Panc1 (cell line): ENCODE measurements around the gene SLC12A8. TPM values are rescaled to one million over a fixed set of nuclear protein-coding genes. Genes with fewer than 3 reads are reported as not detected.

Source experiments
- ATAC-seq: fragments of 200-7000 bp; cut with Tn5 transposase; 2 replicates; pipeline ENCODE4 v1.9.1; 2020; ENCODE audit warnings: mild to moderate bottlenecking, moderate library complexity
- BruUV-seq: library from RNA; stranded (reverse); fragments of 400-500 nt; replicated peaks from 2 replicates; lab custom pipeline; 2021; lab: Mats Ljungman, UMichigan
- CTCF ChIA-PET: fragments of 300-600 bp; sonication (Branson Sonifier 250); formaldehyde crosslinking; loops from one replicate; lab custom pipeline; 2022; ENCODE audit warnings: antibody characterized with exemption; lab: Charles Lee
- POLR2A ChIA-PET: fragments of 300-600 bp; sonication (Branson Sonifier 250); formaldehyde crosslinking; loops from one replicate; lab custom pipeline; 2022; ENCODE audit warnings: antibody characterized with exemption; lab: Charles Lee
- DNase-seq: peaks from one replicate; pipeline ENCODE4 v3.0.0-alpha.2; 2010; ENCODE audit warnings: low read depth, low spot score
- H3K27ac ChIP-seq: 2 replicates; pipeline ENCODE4 v1.5.1; 2011; ENCODE audit warnings: mild to moderate bottlenecking, low read length, inconsistent platforms
- H3K27me3 ChIP-seq: fragments of 200-500 bp; sonication (Bioruptor generic); 2 replicates; pipeline ENCODE4 v1.6.0; 2014; ENCODE audit warnings: low read length, inconsistent platforms; ENCODE audit not compliant: control insufficient read depth, insufficient read depth
- H3K36me3 ChIP-seq: fragments of 200-500 bp; sonication (Bioruptor generic); 2 replicates; pipeline ENCODE4 v1.5.1; 2014; ENCODE audit warnings: inconsistent platforms, mild to moderate bottlenecking, low read length, moderate library complexity; ENCODE audit not compliant: control insufficient read depth, insufficient read depth
- H3K4me1 ChIP-seq: 2 replicates; pipeline ENCODE4 v1.5.1; 2011; ENCODE audit warnings: inconsistent platforms, mild to moderate bottlenecking, low read length, moderate library complexity; ENCODE audit not compliant: control insufficient read depth, insufficient read depth
- H3K4me3 ChIP-seq, 2 experiments: 2 replicates each; pipeline ENCODE4 v1.5.1; 2011 to 2012; ENCODE audit warnings: low read depth in 2 of 2, low read length in 2 of 2, mild to moderate bottlenecking in 2 of 2, inconsistent platforms in 1 of 2, moderate library complexity in 1 of 2
- H3K9me3 ChIP-seq: fragments of 200-500 bp; sonication (Bioruptor generic); 2 replicates; pipeline ENCODE4 v1.5.1; 2014; ENCODE audit warnings: low read depth, mild to moderate bottlenecking, inconsistent platforms, low read length, moderate library complexity; ENCODE audit not compliant: control insufficient read depth, insufficient read depth
- CTCF ChIP-seq: fragments of 450-650 bp; IDR thresholded peaks from 2 replicates; pipeline ENCODE4 v1.5.1; 2017; ENCODE audit warnings: mild to moderate bottlenecking
- POLR2AphosphoS5 ChIP-seq: IDR thresholded peaks from 2 replicates; pipeline ENCODE4 v1.6.1; 2012; ENCODE audit warnings: mild to moderate bottlenecking, low read depth, low read length, moderate library complexity
- SIN3A ChIP-seq: IDR thresholded peaks from 2 replicates; pipeline ENCODE4 v1.6.1; 2012; ENCODE audit warnings: low read depth, mild to moderate bottlenecking, low read length, moderate library complexity, borderline replicate concordance; ENCODE audit not compliant: insufficient read depth
- TCF7L2 ChIP-seq: IDR thresholded peaks from 2 replicates; pipeline ENCODE4 v1.6.1; 2011; ENCODE audit warnings: mild to moderate bottlenecking, low read depth, low read length, inconsistent platforms
- in situ Hi-C: cut with HindIII; loops from 2 replicates; pipeline ENCODE4 v1.10.0; 2016; ENCODE audit warnings: low sequenced_read_pairs, low pct_unique_long_range_greater_than_20kb
- intact Hi-C: fragments of 100-400 bp; cut with micrococcal nuclease; formaldehyde crosslinking; loops from one replicate; pipeline ENCODE4 v1.10.0; 2022; ENCODE audit not compliant: unreplicated experiment
- total RNA-seq: library from RNA; stranded (reverse); gene quantifications from one replicate; pipeline ENCODE4 v1.2.1, GENCODE V29; 2021; ENCODE audit not compliant: unreplicated experiment
- TF ChIP-seq, protein P1 (sequence below), 2 experiments: IDR thresholded peaks; 2 replicates each; pipeline ENCODE4 v1.6.1; 2011 to 2012; ENCODE audit warnings: low read depth in 2 of 2, control low read depth in 1 of 2, low read length in 1 of 2, mild to moderate bottlenecking in 1 of 2, moderate library complexity in 1 of 2; ENCODE audit not compliant: insufficient read depth in 1 of 2

The SLC12A8 gene
- total RNA-seq, 1 experiment from 2014 or later, result 7.0 TPM

DNA sequence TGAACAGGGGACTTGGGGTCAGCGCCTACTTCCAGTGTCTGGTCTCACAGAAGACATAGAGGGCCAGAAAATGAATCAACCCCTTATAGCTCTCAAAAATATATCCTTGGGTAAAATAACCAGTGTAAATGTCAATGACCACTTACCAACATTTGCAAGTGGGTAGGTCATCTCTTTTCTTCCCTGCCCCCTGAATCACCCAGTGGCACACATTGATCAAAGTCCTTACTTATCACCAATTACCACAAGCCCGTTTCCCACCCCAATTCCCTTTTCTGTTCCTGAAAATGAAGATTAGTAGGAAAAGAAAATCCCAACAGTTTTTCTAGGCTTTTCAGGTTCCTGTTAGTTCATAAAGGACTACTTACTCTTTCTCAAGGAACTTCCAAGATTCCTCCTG is 86.2 kb downstream of the SLC12A8 start:
- Histone ChIP-seq H3K27ac (peak overlapping the region; percentile 60; the same call in 1 of the 2 replicates), H3K27me3 (no peaks in the 10 kb centered on the region), H3K9me3 (no peaks in the 10 kb centered on the region), H3K36me3 (no peaks in the 10 kb centered on the region), H3K4me3 (no peak overlapping the region), H3K4me1 (peaks cover 25% of the 10 kb centered on the region)
- in situ Hi-C loops, result no loop called here
- no TSS peak for BruUV-seq
- ChIA-PET CTCF (no interaction called here), POLR2A (no interaction called here)
- ATAC-seq, result no peak
- DNase-seq, result no peak
- TF ChIP-seq POLR2AphosphoS5 (no peak), SIN3A (no peak), TCF7L2 (no peak), CTCF (no peak)
- TF ChIP-seq, protein P1, sequence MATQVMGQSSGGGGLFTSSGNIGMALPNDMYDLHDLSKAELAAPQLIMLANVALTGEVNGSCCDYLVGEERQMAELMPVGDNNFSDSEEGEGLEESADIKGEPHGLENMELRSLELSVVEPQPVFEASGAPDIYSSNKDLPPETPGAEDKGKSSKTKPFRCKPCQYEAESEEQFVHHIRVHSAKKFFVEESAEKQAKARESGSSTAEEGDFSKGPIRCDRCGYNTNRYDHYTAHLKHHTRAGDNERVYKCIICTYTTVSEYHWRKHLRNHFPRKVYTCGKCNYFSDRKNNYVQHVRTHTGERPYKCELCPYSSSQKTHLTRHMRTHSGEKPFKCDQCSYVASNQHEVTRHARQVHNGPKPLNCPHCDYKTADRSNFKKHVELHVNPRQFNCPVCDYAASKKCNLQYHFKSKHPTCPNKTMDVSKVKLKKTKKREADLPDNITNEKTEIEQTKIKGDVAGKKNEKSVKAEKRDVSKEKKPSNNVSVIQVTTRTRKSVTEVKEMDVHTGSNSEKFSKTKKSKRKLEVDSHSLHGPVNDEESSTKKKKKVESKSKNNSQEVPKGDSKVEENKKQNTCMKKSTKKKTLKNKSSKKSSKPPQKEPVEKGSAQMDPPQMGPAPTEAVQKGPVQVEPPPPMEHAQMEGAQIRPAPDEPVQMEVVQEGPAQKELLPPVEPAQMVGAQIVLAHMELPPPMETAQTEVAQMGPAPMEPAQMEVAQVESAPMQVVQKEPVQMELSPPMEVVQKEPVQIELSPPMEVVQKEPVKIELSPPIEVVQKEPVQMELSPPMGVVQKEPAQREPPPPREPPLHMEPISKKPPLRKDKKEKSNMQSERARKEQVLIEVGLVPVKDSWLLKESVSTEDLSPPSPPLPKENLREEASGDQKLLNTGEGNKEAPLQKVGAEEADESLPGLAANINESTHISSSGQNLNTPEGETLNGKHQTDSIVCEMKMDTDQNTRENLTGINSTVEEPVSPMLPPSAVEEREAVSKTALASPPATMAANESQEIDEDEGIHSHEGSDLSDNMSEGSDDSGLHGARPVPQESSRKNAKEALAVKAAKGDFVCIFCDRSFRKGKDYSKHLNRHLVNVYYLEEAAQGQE (IDR thresholded peaks at IDR 0.05; ENCODE audit: insufficient read depth in 1 of 2, low read depth in 2 of 2, low read length in 1 of 2), result no peak
- intact Hi-C loops, result no loop called here

GRCh38 chr3:125125821-125126245 is 86.7 kb downstream of the SLC12A8 start:
- no peak for TF ChIP-seq TCF7L2
- TF ChIP-seq CTCF, result no peak
- TF ChIP-seq SIN3A, result no peak
- TF ChIP-seq, protein P1 (IDR thresholded peaks at IDR 0.05; ENCODE audit: insufficient read depth in 1 of 2, low read depth in 2 of 2, low read length in 1 of 2), result no peak
- ATAC-seq (no peak), DNase-seq (no peak)
- peak overlapping the region; percentile 6; the same call in 1 of the 2 replicates for H3K27ac ChIP-seq
- H3K4me3 ChIP-seq, result no peak overlapping the region
- no peaks in the 10 kb centered on the region for H3K36me3 ChIP-seq
- peaks cover 30% of the 10 kb centered on the region for H3K4me1 ChIP-seq
- CTCF ChIA-PET, result no interaction called here
- intact Hi-C loops, result no loop called here
- no peaks in the 10 kb centered on the region for H3K9me3 ChIP-seq
- POLR2A ChIA-PET, result interaction anchor here (0.7 kb wide), 1 partner anchor 18 kb away, joined by 3 read pairs; no protein-coding TSS in a partner anchor
- H3K27me3 ChIP-seq, result no peaks in the 10 kb centered on the region
- in situ Hi-C loops, result no loop called here
- BruUV-seq, result no TSS peak
